HG02571 (cell line): ENCODE measurements around the gene SCYL1.

Experiments
- ATAC-seq: cut with Tn5 transposase; IDR thresholded peaks from one replicate; pipeline ENCODE4 v1.9.1; 2021; ENCODE audit warnings: mild to moderate bottlenecking, moderate library complexity; ENCODE audit not compliant: unreplicated experiment

Gene SCYL1

GRCh38 chr11:65492637-65493366, 32.1 kb upstream of the SCYL1 start:
- no peak for ATAC-seq

DNA sequence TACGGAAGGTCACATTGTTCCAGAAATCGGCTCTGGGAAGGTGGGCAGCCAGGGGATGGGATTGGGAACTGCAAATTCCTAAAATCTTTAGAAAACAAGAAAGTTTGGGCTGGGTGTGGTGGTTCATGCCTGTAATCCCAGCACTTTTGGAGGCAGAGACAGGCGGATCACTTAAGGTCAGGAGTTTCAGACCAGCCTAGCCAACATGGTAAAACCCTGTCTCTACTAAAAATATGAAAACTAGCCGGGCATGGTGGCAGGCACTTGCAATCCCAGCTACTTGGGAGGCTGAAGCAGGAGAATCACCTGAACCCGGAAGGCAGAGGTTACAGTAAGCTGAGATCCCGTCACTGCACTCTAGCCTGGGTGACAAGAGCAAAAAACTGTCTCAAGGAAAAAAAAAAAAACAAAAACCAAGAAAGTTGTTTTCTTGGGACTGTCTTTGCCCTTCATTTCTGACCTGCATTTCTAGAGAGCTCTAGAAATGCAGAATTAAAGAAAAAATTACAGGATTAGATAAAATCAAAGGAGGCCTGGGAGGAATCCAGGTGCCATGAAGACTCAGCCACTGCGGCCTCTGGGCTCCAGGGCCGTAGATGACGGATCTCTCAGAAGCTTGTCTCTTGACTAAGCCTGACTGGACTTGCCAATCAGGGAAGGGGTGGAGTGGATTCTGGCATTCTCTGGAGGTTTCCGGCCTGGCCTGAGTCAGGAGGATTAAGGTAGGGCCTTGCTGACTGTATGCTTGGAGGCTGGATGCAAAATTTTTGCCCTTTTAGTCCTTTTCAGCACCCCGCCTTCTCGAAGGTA, 31.3 kb upstream of the SCYL1 start:
- ATAC-seq = no peak

- ATAC-seq = peak; percentile 1
These were observed 28.4 kb upstream of the SCYL1 start for GRCh38 chr11:65496304-65497140.

DNA sequence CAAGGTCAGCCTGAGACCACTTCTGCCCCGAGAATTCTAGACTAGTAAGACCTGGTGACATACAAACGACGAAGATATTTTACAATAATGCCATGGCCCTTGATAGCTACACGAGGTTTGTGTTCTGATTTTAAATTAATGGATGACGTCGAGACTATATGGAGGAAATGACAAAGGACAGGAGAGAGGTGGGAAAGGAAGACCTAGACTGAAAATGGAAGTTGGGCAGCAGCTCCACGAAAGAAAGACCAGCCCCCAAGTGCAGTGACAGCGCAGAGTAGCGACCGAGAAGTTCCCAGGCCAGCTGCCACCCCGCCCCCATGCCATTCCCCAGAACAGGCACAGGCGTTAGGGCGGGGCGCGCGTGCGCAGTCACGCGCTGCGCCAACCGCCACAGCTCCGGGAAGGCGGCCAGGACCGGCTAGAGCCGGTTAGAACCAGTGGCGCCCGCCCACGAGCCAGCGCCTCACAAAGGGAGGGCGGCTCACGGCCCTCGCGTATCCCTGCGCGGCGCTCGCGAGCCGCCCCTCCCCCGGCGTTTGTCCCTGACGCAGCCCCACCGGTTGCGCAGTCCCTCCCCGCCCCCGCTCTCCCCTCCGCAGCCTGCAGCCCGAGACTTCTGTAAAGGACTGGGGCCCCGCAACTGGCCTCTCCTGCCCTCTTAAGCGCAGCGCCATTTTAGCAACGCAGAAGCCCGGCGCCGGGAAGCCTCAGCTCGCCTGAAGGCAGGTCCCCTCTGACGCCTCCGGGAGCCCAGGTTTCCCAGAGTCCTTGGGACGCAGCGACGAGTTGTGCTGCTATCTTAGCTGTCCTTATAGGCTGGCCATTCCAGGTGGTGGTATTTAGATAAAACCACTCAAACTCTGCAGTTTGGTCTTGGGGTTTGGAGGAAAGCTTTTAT, 27.5 kb upstream of the SCYL1 start:
- ATAC-seq = peak; percentile 55

DNA sequence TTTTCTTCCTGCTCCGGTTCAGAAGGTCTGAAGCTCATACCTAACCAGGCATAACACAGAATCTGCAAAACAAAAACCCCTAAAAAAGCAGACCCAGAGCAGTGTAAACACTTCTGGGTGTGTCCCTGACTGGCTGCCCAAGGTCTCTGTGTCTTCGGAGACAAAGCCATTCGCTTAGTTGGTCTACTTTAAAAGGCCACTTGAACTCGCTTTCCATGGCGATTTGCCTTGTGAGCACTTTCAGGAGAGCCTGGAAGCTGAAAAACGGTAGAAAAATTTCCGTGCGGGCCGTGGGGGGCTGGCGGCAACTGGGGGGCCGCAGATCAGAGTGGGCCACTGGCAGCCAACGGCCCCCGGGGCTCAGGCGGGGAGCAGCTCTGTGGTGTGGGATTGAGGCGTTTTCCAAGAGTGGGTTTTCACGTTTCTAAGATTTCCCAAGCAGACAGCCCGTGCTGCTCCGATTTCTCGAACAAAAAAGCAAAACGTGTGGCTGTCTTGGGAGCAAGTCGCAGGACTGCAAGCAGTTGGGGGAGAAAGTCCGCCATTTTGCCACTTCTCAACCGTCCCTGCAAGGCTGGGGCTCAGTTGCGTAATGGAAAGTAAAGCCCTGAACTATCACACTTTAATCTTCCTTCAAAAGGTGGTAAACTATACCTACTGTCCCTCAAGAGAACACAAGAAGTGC, 26.7 kb upstream of the SCYL1 start:
- no peak for ATAC-seq

DNA sequence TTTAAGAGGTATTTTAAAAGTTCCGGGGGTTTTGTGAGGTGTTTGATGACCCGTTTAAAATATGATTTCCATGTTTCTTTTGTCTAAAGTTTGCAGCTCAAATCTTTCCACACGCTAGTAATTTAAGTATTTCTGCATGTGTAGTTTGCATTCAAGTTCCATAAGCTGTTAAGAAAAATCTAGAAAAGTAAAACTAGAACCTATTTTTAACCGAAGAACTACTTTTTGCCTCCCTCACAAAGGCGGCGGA, 26.2 kb upstream of the SCYL1 start:
- ATAC-seq = no peak

- ATAC-seq = no peak
These were observed 25.7 kb upstream of the SCYL1 start, which contains the start of gene MALAT1 for GRCh38 chr11:65498977-65499712. MALAT1 (plus strand) TSS chr11:65499045.

- no peak for ATAC-seq
These were observed 25.0 kb upstream of the SCYL1 start for GRCh38 chr11:65499713-65500386.

GRCh38 chr11:65500387-65501185, 24.3 kb upstream of the SCYL1 start:
- ATAC-seq = no peak

GRCh38 chr11:65501186-65501471, 23.8 kb upstream of the SCYL1 start:
- no peak for ATAC-seq

DNA sequence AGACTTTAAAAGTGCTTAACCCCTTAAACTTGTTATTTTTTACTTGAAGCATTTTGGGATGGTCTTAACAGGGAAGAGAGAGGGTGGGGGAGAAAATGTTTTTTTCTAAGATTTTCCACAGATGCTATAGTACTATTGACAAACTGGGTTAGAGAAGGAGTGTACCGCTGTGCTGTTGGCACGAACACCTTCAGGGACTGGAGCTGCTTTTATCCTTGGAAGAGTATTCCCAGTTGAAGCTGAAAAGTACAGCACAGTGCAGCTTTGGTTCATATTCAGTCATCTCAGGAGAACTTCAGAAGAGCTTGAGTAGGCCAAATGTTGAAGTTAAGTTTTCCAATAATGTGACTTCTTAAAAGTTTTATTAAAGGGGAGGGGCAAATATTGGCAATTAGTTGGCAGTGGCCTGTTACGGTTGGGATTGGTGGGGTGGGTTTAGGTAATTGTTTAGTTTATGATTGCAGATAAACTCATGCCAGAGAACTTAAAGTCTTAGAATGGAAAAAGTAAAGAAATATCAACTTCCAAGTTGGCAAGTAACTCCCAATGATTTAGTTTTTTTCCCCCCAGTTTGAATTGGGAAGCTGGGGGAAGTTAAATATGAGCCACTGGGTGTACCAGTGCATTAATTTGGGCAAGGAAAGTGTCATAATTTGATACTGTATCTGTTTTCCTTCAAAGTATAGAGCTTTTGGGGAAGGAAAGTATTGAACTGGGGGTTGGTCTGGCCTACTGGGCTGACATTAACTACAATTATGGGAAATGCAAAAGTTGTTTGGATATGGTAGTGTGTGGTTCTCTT, 23.2 kb upstream of the SCYL1 start:
- ATAC-seq = no peak

DNA sequence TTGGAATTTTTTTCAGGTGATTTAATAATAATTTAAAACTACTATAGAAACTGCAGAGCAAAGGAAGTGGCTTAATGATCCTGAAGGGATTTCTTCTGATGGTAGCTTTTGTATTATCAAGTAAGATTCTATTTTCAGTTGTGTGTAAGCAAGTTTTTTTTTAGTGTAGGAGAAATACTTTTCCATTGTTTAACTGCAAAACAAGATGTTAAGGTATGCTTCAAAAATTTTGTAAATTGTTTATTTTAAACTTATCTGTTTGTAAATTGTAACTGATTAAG, 22.7 kb upstream of the SCYL1 start:
- no peak for ATAC-seq

DNA sequence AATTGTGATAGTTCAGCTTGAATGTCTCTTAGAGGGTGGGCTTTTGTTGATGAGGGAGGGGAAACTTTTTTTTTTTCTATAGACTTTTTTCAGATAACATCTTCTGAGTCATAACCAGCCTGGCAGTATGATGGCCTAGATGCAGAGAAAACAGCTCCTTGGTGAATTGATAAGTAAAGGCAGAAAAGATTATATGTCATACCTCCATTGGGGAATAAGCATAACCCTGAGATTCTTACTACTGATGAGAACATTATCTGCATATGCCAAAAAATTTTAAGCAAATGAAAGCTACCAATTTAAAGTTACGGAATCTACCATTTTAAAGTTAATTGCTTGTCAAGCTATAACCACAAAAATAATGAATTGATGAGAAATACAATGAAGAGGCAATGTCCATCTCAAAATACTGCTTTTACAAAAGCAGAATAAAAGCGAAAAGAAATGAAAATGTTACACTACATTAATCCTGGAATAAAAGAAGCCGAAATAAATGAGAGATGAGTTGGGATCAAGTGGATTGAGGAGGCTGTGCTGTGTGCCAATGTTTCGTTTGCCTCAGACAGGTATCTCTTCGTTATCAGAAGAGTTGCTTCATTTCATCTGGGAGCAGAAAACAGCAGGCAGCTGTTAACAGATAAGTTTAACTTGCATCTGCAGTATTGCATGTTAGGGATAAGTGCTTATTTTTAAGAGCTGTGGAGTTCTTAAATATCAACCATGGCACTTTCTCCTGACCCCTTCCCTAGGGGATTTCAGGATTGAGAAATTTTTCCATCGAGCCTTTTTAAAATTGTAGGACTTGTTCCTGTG, 22.1 kb upstream of the SCYL1 start:
- ATAC-seq = no peak

DNA sequence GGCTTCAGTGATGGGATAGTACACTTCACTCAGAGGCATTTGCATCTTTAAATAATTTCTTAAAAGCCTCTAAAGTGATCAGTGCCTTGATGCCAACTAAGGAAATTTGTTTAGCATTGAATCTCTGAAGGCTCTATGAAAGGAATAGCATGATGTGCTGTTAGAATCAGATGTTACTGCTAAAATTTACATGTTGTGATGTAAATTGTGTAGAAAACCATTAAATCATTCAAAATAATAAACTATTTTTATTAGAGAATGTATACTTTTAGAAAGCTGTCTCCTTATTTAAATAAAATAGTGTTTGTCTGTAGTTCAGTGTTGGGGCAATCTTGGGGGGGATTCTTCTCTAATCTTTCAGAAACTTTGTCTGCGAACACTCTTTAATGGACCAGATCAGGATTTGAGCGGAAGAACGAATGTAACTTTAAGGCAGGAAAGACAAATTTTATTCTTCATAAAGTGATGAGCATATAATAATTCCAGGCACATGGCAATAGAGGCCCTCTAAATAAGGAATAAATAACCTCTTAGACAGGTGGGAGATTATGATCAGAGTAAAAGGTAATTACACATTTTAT, 21.4 kb upstream of the SCYL1 start:
- ATAC-seq = no peak

DNA sequence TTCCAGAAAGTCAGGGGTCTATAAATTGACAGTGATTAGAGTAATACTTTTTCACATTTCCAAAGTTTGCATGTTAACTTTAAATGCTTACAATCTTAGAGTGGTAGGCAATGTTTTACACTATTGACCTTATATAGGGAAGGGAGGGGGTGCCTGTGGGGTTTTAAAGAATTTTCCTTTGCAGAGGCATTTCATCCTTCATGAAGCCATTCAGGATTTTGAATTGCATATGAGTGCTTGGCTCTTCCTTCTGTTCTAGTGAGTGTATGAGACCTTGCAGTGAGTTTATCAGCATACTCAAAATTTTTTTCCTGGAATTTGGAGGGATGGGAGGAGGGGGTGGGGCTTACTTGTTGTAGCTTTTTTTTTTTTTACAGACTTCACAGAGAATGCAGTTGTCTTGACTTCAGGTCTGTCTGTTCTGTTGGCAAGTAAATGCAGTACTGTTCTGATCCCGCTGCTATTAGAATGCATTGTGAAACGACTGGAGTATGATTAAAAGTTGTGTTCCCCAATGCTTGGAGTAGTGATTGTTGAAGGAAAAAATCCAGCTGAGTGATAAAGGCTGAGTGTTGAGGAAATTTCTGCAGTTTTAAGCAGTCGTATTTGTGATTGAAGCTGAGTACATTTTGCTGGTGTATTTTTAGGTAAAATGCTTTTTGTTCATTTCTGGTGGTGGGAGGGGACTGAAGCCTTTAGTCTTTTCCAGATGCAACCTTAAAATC, 20.8 kb upstream of the SCYL1 start:
- ATAC-seq = no peak
